ENCODE results near the gene DNAI2.

The DNAI2 gene

GRCh38 chr17:74253036-74253435 is 21.0 kb upstream of the DNAI2 start:
- Histone ChIP-seq H3K4me1 (ENCODE audit: control insufficient read depth in 2 of 2, insufficient read depth in 1 of 2, low read depth in 1 of 2, low read length in 2 of 2) (peaks cover 2 to 8% of the 10 kb centered on the region in 2 donors), H3K18ac (ENCODE audit: low read length) (peak overlapping the region; percentile 44), H3K27ac (replicated peaks; ENCODE audit: low read length) (no peak overlapping the region), H2BK15ac (ENCODE audit: low read length) (peak overlapping the region; percentile 60), H4K91ac (ENCODE audit: low read depth, low read length, poor library complexity) (no peak overlapping the region), H2BK120ac (ENCODE audit: low read depth, low read length) (no peak overlapping the region), H3K23ac (ENCODE audit: low read depth, low read length, poor library complexity) (peak overlapping the region; percentile 85), H3K79me1 (ENCODE audit: low read depth, low read length) (no peaks in the 10 kb centered on the region), H4K8ac (ENCODE audit: low read depth, low read length) (no peak overlapping the region), H3K14ac (ENCODE audit: low read length) (peak overlapping the region; percentile 97), H2AK5ac (ENCODE audit: low read depth, low read length) (peak overlapping the region; percentile 71), H2AFZ (ENCODE audit: low read length) (no peak overlapping the region), H3K9ac (ENCODE audit: low read depth, low read length, poor library complexity) (no peak overlapping the region), H3K4me2 (ENCODE audit: insufficient read depth, low read length, poor library complexity, severe bottlenecking) (no peak overlapping the region), H3K4ac (ENCODE audit: low read length) (peak overlapping the region; percentile 26), H2BK12ac (ENCODE audit: low read length) (no peak overlapping the region), H3K9me3 (replicated peaks in 1 of 2; ENCODE audit: control insufficient read depth in 2 of 2, insufficient read depth in 1 of 2, low read depth in 1 of 2, low read length in 2 of 2) (peaks cover 0 to 3% of the 10 kb centered on the region in 2 donors), H3K36me3 (replicated peaks in 1 of 2; ENCODE audit: control insufficient read depth in 2 of 2, insufficient read depth in 2 of 2, low read length in 2 of 2) (peaks cover 2 to 36% of the 10 kb centered on the region in 2 donors), H3K4me3 (ENCODE audit: low read length in 2 of 2) (no peak overlapping the region), H3K27me3 (ENCODE audit: control insufficient read depth in 3 of 3, insufficient read depth in 3 of 3, low read depth in 1 of 3, low read length in 3 of 3) (peaks cover 0 to 3% (median 0%) of the 10 kb centered on the region in 3 experiments), H2BK5ac (ENCODE audit: low read length) (peak overlapping the region; percentile 41)
- WGBS, 2 donors (ENCODE audit: extremely low coverage in 2 of 2, insufficient read length in 2 of 2, insufficient replicate concordance in 1 of 2): no CpG with 5 or more reads among the region's 13 CpGs
- DNase-seq (ENCODE audit: low spot score): no peak

- DNase-seq (ENCODE audit: low spot score): no peak
- Histone ChIP-seq H3K27me3 (ENCODE audit: control insufficient read depth in 3 of 3, insufficient read depth in 3 of 3, low read depth in 1 of 3, low read length in 3 of 3) (peaks cover 0 to 2% (median 0%) of the 10 kb centered on the region in 3 experiments), H2BK12ac (ENCODE audit: low read length) (no peak overlapping the region), H3K18ac (ENCODE audit: low read length) (no peak overlapping the region), H3K27ac (replicated peaks; ENCODE audit: low read length) (no peak overlapping the region), H2AFZ (ENCODE audit: low read length) (no peak overlapping the region), H2AK5ac (ENCODE audit: low read depth, low read length) (no peak overlapping the region), H3K14ac (ENCODE audit: low read length) (no peak overlapping the region), H3K9ac (ENCODE audit: low read depth, low read length, poor library complexity) (no peak overlapping the region), H3K4me2 (ENCODE audit: insufficient read depth, low read length, poor library complexity, severe bottlenecking) (no peak overlapping the region), H3K4me1 (ENCODE audit: control insufficient read depth in 2 of 2, insufficient read depth in 1 of 2, low read depth in 1 of 2, low read length in 2 of 2) (peaks cover 0 to 15% of the 10 kb centered on the region in 2 donors), H2BK120ac (ENCODE audit: low read depth, low read length) (no peak overlapping the region), H2BK15ac (ENCODE audit: low read length) (no peak overlapping the region), H3K36me3 (replicated peaks in 1 of 2; ENCODE audit: control insufficient read depth in 2 of 2, insufficient read depth in 2 of 2, low read length in 2 of 2) (peaks cover 0 to 49% of the 10 kb centered on the region in 2 donors), H4K91ac (ENCODE audit: low read depth, low read length, poor library complexity) (no peak overlapping the region), H4K8ac (ENCODE audit: low read depth, low read length) (no peak overlapping the region), H3K23ac (ENCODE audit: low read depth, low read length, poor library complexity) (no peak overlapping the region), H2BK5ac (ENCODE audit: low read length) (no peak overlapping the region), H3K9me3 (replicated peaks in 1 of 2; ENCODE audit: control insufficient read depth in 2 of 2, insufficient read depth in 1 of 2, low read depth in 1 of 2, low read length in 2 of 2) (no peaks in the 10 kb centered on the region), H3K79me1 (ENCODE audit: low read depth, low read length) (no peaks in the 10 kb centered on the region), H3K4me3 (ENCODE audit: low read length in 2 of 2) (no peak overlapping the region), H3K4ac (ENCODE audit: low read length) (no peak overlapping the region)
- no CpG with 5 or more reads among the region's 10 CpGs for WGBS, 2 donors (ENCODE audit: extremely low coverage in 2 of 2, insufficient read length in 2 of 2, insufficient replicate concordance in 1 of 2)
Measured at GRCh38 chr17:74257311-74257710, 16.7 kb upstream of the DNAI2 start.

GRCh38 chr17:74259667-74260524 is 14.1 kb upstream of the DNAI2 start:
- Histone ChIP-seq H3K9me3 (replicated peaks in 1 of 2; ENCODE audit: control insufficient read depth in 2 of 2, insufficient read depth in 1 of 2, low read depth in 1 of 2, low read length in 2 of 2) (no peaks in the 10 kb centered on the region), H2BK5ac (ENCODE audit: low read length) (no peak overlapping the region), H3K27me3 (ENCODE audit: control insufficient read depth in 3 of 3, insufficient read depth in 3 of 3, low read depth in 1 of 3, low read length in 3 of 3) (peaks cover 0 to 2% (median 0%) of the 10 kb centered on the region in 3 experiments), H3K4me1 (ENCODE audit: control insufficient read depth in 2 of 2, insufficient read depth in 1 of 2, low read depth in 1 of 2, low read length in 2 of 2) (peaks cover 2 to 16% of the 10 kb centered on the region in 2 donors), H3K79me1 (ENCODE audit: low read depth, low read length) (no peaks in the 10 kb centered on the region), H3K23ac (ENCODE audit: low read depth, low read length, poor library complexity) (peak overlapping the region; percentile 68), H3K9ac (ENCODE audit: low read depth, low read length, poor library complexity) (peak overlapping the region; percentile 34), H2AFZ (ENCODE audit: low read length) (no peak overlapping the region), H3K27ac (replicated peaks; ENCODE audit: low read length) (no peak overlapping the region), H4K8ac (ENCODE audit: low read depth, low read length) (no peak overlapping the region), H4K91ac (ENCODE audit: low read depth, low read length, poor library complexity) (no peak overlapping the region), H3K36me3 (replicated peaks in 1 of 2; ENCODE audit: control insufficient read depth in 2 of 2, insufficient read depth in 2 of 2, low read length in 2 of 2) (peaks cover 0 to 29% of the 10 kb centered on the region in 2 donors), H3K18ac (ENCODE audit: low read length) (peak overlapping the region; percentile 93), H3K14ac (ENCODE audit: low read length) (no peak overlapping the region), H3K4me2 (ENCODE audit: insufficient read depth, low read length, poor library complexity, severe bottlenecking) (no peak overlapping the region), H2AK5ac (ENCODE audit: low read depth, low read length) (peak overlapping the region; percentile 76), H3K4ac (ENCODE audit: low read length) (no peak overlapping the region), H2BK12ac (ENCODE audit: low read length) (no peak overlapping the region), H2BK120ac (ENCODE audit: low read depth, low read length) (peak overlapping the region; percentile 68), H3K4me3 (ENCODE audit: low read length in 2 of 2) (no peak overlapping the region), H2BK15ac (ENCODE audit: low read length) (peak overlapping the region; percentile 65)
- no peak for DNase-seq (ENCODE audit: low spot score)
- WGBS, 2 donors (ENCODE audit: extremely low coverage in 2 of 2, insufficient read length in 2 of 2, insufficient replicate concordance in 1 of 2): no CpG with 5 or more reads among the region's 21 CpGs

GRCh38 chr17:74260525-74260850 is 13.5 kb upstream of the DNAI2 start:
- no peaks in the 10 kb centered on the region for H3K9me3 ChIP-seq (replicated peaks in 1 of 2; ENCODE audit: control insufficient read depth in 2 of 2, insufficient read depth in 1 of 2, low read depth in 1 of 2, low read length in 2 of 2)
- no peaks in the 10 kb centered on the region for H3K79me1 ChIP-seq (ENCODE audit: low read depth, low read length)
- H2BK120ac ChIP-seq (ENCODE audit: low read depth, low read length): no peak overlapping the region
- H3K4ac ChIP-seq (ENCODE audit: low read length): no peak overlapping the region
- no peak overlapping the region for H2BK5ac ChIP-seq (ENCODE audit: low read length)
- H2AFZ ChIP-seq (ENCODE audit: low read length): no peak overlapping the region
- H3K9ac ChIP-seq (ENCODE audit: low read depth, low read length, poor library complexity): peak overlapping the region; percentile 34
- peak overlapping the region; percentile 93 for H3K18ac ChIP-seq (ENCODE audit: low read length)
- WGBS, 2 donors (ENCODE audit: extremely low coverage in 2 of 2, insufficient read length in 2 of 2, insufficient replicate concordance in 1 of 2): no CpG with 5 or more reads among the region's 6 CpGs
- H4K8ac ChIP-seq (ENCODE audit: low read depth, low read length): no peak overlapping the region
- no peak overlapping the region for H3K4me2 ChIP-seq (ENCODE audit: insufficient read depth, low read length, poor library complexity, severe bottlenecking)
- H3K36me3 ChIP-seq (replicated peaks in 1 of 2; ENCODE audit: control insufficient read depth in 2 of 2, insufficient read depth in 2 of 2, low read length in 2 of 2): peaks cover 0 to 29% of the 10 kb centered on the region in 2 donors
- peaks cover 0 to 2% (median 0%) of the 10 kb centered on the region in 3 experiments for H3K27me3 ChIP-seq (ENCODE audit: control insufficient read depth in 3 of 3, insufficient read depth in 3 of 3, low read depth in 1 of 3, low read length in 3 of 3)
- no peak overlapping the region for H3K14ac ChIP-seq (ENCODE audit: low read length)
- no peak overlapping the region for H3K4me3 ChIP-seq (ENCODE audit: low read length in 2 of 2)
- DNase-seq (ENCODE audit: low spot score): no peak
- peak overlapping the region; percentile 48 for H3K23ac ChIP-seq (ENCODE audit: low read depth, low read length, poor library complexity)
- no peak overlapping the region for H3K27ac ChIP-seq (replicated peaks; ENCODE audit: low read length)
- no peak overlapping the region for H4K91ac ChIP-seq (ENCODE audit: low read depth, low read length, poor library complexity)
- H2BK15ac ChIP-seq (ENCODE audit: low read length): peak overlapping the region; percentile 65
- H2AK5ac ChIP-seq (ENCODE audit: low read depth, low read length): peak overlapping the region; percentile 76
- H3K4me1 ChIP-seq (ENCODE audit: control insufficient read depth in 2 of 2, insufficient read depth in 1 of 2, low read depth in 1 of 2, low read length in 2 of 2): peaks cover 2 to 16% of the 10 kb centered on the region in 2 donors
- H2BK12ac ChIP-seq (ENCODE audit: low read length): no peak overlapping the region

Data from neuronal stem cell (in vitro differentiated cells).